HepG2 (cell line): Measurements from ENCODE around the gene TBC1D22A. TPM values are rescaled to one million over a fixed set of nuclear protein-coding genes. Genes with fewer than 3 reads are reported as not detected.

ENCODE experiments used
- ATAC-seq: fragments of 200-7000 bp; cut with Tn5 transposase; 3 replicates; pipeline ENCODE4 v1.9.1; 2020; ENCODE audit warnings: mild to moderate bottlenecking, moderate library complexity
- BruUV-seq: library from RNA; stranded (reverse); fragments of 400-500 nt; replicated peaks from 2 replicates; lab custom pipeline; 2021; lab: Mats Ljungman, UMichigan
- CTCF ChIA-PET: fragments of 300-600 bp; formaldehyde crosslinking; extraction: SDS; loops from one replicate; lab custom pipeline; 2021; ENCODE audit warnings: low total read pairs, inconsistent platforms, low intra/inter-chr PET ratio; lab: Yijun Ruan, JAX
- POLR2A ChIA-PET: fragments of 350-600 bp; sonication (Branson Sonifier 250); formaldehyde crosslinking; loops from one replicate; lab custom pipeline; 2020; ENCODE audit warnings: antibody characterized with exemption, inconsistent platforms; lab: Yijun Ruan, JAX
- DNase-seq: peaks from one replicate; pipeline ENCODE4 v3.0.0-alpha.2; 2015; ENCODE audit warnings: low spot score
- FAIRE-seq: peaks from 3 replicates; lab custom pipeline; 2011; peaks lifted over from hg19 to GRCh38; lab: Jason Lieb, UNC
- H2AFZ ChIP-seq: one replicate; pipeline ENCODE4 v1.6.1; 2011; ENCODE audit warnings: low read length, inconsistent platforms
- H3K27ac ChIP-seq: fragments of 300-600 bp; 3 replicates; pipeline ENCODE4 v1.8.0; 2011; ENCODE audit warnings: mixed run types, mild to moderate bottlenecking, mixed read lengths, low read length, inconsistent platforms; ENCODE audit not compliant: insufficient read depth; ENCODE audit errors: extremely low read length
- H3K27me3 ChIP-seq, 2 experiments: fragments of 200-600 bp in 1 of 2; 2 replicates in 1 of 2; 3 replicates in 1 of 2; pipeline versions ENCODE4 v1.6.0 to v1.8.0; 2011; ENCODE audit warnings: low read length in 2 of 2, mild to moderate bottlenecking in 2 of 2, moderate library complexity in 2 of 2, inconsistent platforms in 1 of 2; ENCODE audit not compliant: insufficient read depth in 2 of 2, control insufficient read depth in 1 of 2
- H3K36me3 ChIP-seq, 2 experiments: fragments of 200-600 bp in 1 of 2; replicated peaks in 1 of 2; 2 replicates in 1 of 2; 3 replicates in 1 of 2; pipeline versions ENCODE4 v1.5.1 to v1.8.0; 2011; ENCODE audit warnings: low read length in 2 of 2, inconsistent platforms in 1 of 2; ENCODE audit not compliant: insufficient read depth in 2 of 2, control insufficient read depth in 1 of 2
- H3K4me1 ChIP-seq: 2 replicates; pipeline ENCODE4 v1.5.1; 2012; ENCODE audit warnings: low read length, inconsistent platforms; ENCODE audit not compliant: insufficient read depth
- H3K4me2 ChIP-seq: 2 replicates; pipeline ENCODE4 v1.6.0; 2011; ENCODE audit warnings: low read depth, low read length, inconsistent platforms
- H3K4me3 ChIP-seq, 3 experiments: fragments of 200-600 bp in 1 of 3; sonication (generic), shearing (Covaris generic) in 1 of 3; replicated peaks in 1 of 3; 2 replicates each; pipeline ENCODE4 v1.5.1; 2011 to 2016; ENCODE audit warnings: low read length in 3 of 3, inconsistent platforms in 2 of 3, low read depth in 2 of 3, mild to moderate bottlenecking in 2 of 3, control low read depth in 1 of 3, mixed read lengths in 1 of 3; ENCODE audit not compliant: insufficient read depth in 1 of 3
- H3K79me2 ChIP-seq: one replicate; pipeline ENCODE4 v1.6.1; 2011; ENCODE audit warnings: low read length, inconsistent platforms; ENCODE audit not compliant: insufficient read depth
- H3K9ac ChIP-seq: 2 replicates; pipeline ENCODE4 v1.6.0; 2011; ENCODE audit warnings: mild to moderate bottlenecking, low read depth, low read length, inconsistent platforms; ENCODE audit not compliant: insufficient read depth
- H3K9me3 ChIP-seq: 2 replicates; pipeline ENCODE4 v1.5.1; 2012; ENCODE audit warnings: mild to moderate bottlenecking, low read length
- H4K20me1 ChIP-seq: 2 replicates; pipeline ENCODE4 v1.6.0; 2011; ENCODE audit warnings: inconsistent platforms, mild to moderate bottlenecking, low read length, moderate library complexity; ENCODE audit not compliant: insufficient read depth
- AKNA ChIP-seq: sonication (generic); formaldehyde crosslinking; IDR thresholded peaks from 2 replicates; pipeline ENCODE4 v1.4.0; 2020; ENCODE audit warnings: missing genetic modification reagents, borderline replicate concordance
- ARNTL ChIP-seq: sonication (generic); formaldehyde crosslinking; IDR thresholded peaks from 2 replicates; pipeline ENCODE4 v1.4.0; 2020; ENCODE audit warnings: mild to moderate bottlenecking, missing genetic modification reagents
- GATAD2A ChIP-seq: IDR thresholded peaks from 2 replicates; pipeline ENCODE4 v1.6.1; 2016
- MEF2D ChIP-seq: sonication (generic); formaldehyde crosslinking; IDR thresholded peaks from 2 replicates; pipeline ENCODE4 v1.5.1; 2020; ENCODE audit warnings: mild to moderate bottlenecking, missing genetic modification reagents
- MXD4 ChIP-seq: IDR thresholded peaks from 2 replicates; pipeline ENCODE4 v1.6.1; 2016; ENCODE audit warnings: mild to moderate bottlenecking, missing biosample characterization, missing genetic modification reagents
- NFE2L1 ChIP-seq: sonication (generic); formaldehyde crosslinking; IDR thresholded peaks from 2 replicates; pipeline ENCODE4 v1.4.0; 2020; ENCODE audit warnings: missing genetic modification reagents, mild to moderate bottlenecking, borderline replicate concordance
- RBFOX2 ChIP-seq: fragments of 200-400 bp; formaldehyde crosslinking; IDR thresholded peaks from 2 replicates; pipeline ENCODE4 v1.6.1; 2017; ENCODE audit warnings: low read depth, mild to moderate bottlenecking, low read length
- RXRA ChIP-seq: sonication (generic); formaldehyde crosslinking; IDR thresholded peaks from 2 replicates; pipeline ENCODE4 v1.5.1; 2020; ENCODE audit warnings: missing genetic modification reagents
- ZNF317 ChIP-seq: sonication (generic); formaldehyde crosslinking; IDR thresholded peaks from 2 replicates; pipeline ENCODE4 v1.5.0; 2020; ENCODE audit warnings: mild to moderate bottlenecking, missing genetic modification reagents
- ZNF337 ChIP-seq: sonication (generic); formaldehyde crosslinking; IDR thresholded peaks from 2 replicates; pipeline ENCODE4 v1.5.1; 2020; ENCODE audit warnings: missing genetic modification reagents, low read depth, mild to moderate bottlenecking, borderline replicate concordance
- ZNF747 ChIP-seq: sonication (generic); formaldehyde crosslinking; IDR thresholded peaks from 2 replicates; pipeline ENCODE4 v1.8.1; 2023; ENCODE audit warnings: missing genetic modification reagents, mild to moderate bottlenecking, borderline replicate concordance
- ZNF776 ChIP-seq: sonication (generic); formaldehyde crosslinking; IDR thresholded peaks from 2 replicates; pipeline ENCODE4 v1.4.0; 2020; ENCODE audit warnings: mild to moderate bottlenecking, missing genetic modification reagents
- ZNF841 ChIP-seq: sonication (generic); formaldehyde crosslinking; IDR thresholded peaks from 2 replicates; pipeline ENCODE4 v1.8.1; 2023; ENCODE audit warnings: missing genetic modification reagents, borderline replicate concordance
- ZNF878 ChIP-seq: sonication (generic); formaldehyde crosslinking; IDR thresholded peaks from 2 replicates; pipeline ENCODE4 v1.8.1; 2023; ENCODE audit warnings: mild to moderate bottlenecking, missing genetic modification reagents, moderate library complexity
- WGBS: methylation state at CpG from one replicate; pipeline ENCODE4 v1.1.6; 2017; ENCODE audit warnings: low lambda C conversion rate; 5-methylcytosine and 5-hydroxymethylcytosine counted together
- in situ Hi-C: cut with HindIII; loops from 2 replicates; pipeline ENCODE4 v1.10.0; 2017; ENCODE audit warnings: low pct_unique_long_range_greater_than_20kb; ENCODE audit not compliant: extremely low pct_ligation_motif_present
- intact Hi-C: fragments of 100-400 bp; cut with micrococcal nuclease; formaldehyde crosslinking; loops from one replicate; pipeline ENCODE4 v1.10.0; 2022; ENCODE audit not compliant: unreplicated experiment
- polyA plus RNA-seq, 8 experiments: library from polyadenylated mRNA; depleted of rRNA in 3 of 8; stranded (reverse) in 7 of 8; unstranded in 1 of 8; fragments of >200 nt; fragmentation: Illumina TruSeq in 4 of 8; extraction: Trizol in 4 of 8; gene quantifications; 2 replicates each; pipeline versions ENCODE4 v1.2.1 to v1.2.3, GENCODE V29; 2011 to 2016; ENCODE audit warnings: low read depth in 4 of 8, missing spikeins in 1 of 8, mixed read lengths in 1 of 8; ENCODE audit not compliant: insufficient read depth in 1 of 8
- total RNA-seq, 5 experiments: library from RNA; depleted of rRNA; stranded (reverse); fragments of >200 nt; fragmentation: Illumina TruSeq; extraction: Trizol; gene quantifications; 2 replicates each; pipeline ENCODE4 v1.2.3, GENCODE V29; 2016; ENCODE audit warnings: low read depth in 1 of 5

Gene TBC1D22A
- total and polyA plus RNA-seq, 2 of the 13 experiments (the other 11 are each of a cell fraction or from before 2014, with no cell fraction given): 17.3 to 18.0 TPM

- Histone ChIP-seq H3K79me2 (no peaks in the 10 kb centered on the region), H3K27ac (no peak overlapping the region), H3K9ac (no peak overlapping the region), H3K4me1 (peaks cover 18% of the 10 kb centered on the region), H4K20me1 (no peaks in the 10 kb centered on the region), H3K4me2 (no peak overlapping the region), H3K36me3 (peaks cover 6 to 9% of the 10 kb centered on the region in 2 experiments; a peak in 3 of 5 replicates), H3K9me3 (no peaks in the 10 kb centered on the region), H3K27me3 (no peaks in the 10 kb centered on the region)
- WGBS: 96% methylated on average over 12 of the region's 12 CpGs
- CTCF ChIA-PET: no interaction called here
- BruUV-seq: no TSS peak
- no peak for TF ChIP-seq RBFOX2
- no peak for TF ChIP-seq ZNF337 (CRISPR knock-in tag)
- TF ChIP-seq RXRA (CRISPR knock-in tag): no peak
- no peak for TF ChIP-seq GATAD2A
- no peak for TF ChIP-seq AKNA (CRISPR knock-in tag)
- TF ChIP-seq ZNF841: no peak
- TF ChIP-seq ZNF317: no peak
- TF ChIP-seq MEF2D: no peak
- TF ChIP-seq ZNF776: no peak
- no peak for TF ChIP-seq ZNF878 (CRISPR knock-in tag)
- TF ChIP-seq ARNTL: no peak
- TF ChIP-seq ZNF747 (CRISPR knock-in tag): no peak
- no peak for TF ChIP-seq NFE2L1 (CRISPR knock-in tag)
- TF ChIP-seq MXD4 (CRISPR knock-in tag): no peak
- TF ChIP-seq, all 625 proteins: peak for 0
- POLR2A ChIA-PET: no interaction called here
- in situ Hi-C loops (no loop called here), intact Hi-C loops (no loop called here)
- Histone ChIP-seq H2AFZ (no peak overlapping the region), H3K4me3 (no peak overlapping the region)
- ATAC-seq: no peak
- no peak for FAIRE-seq
- DNase-seq: no peak
Observed at GRCh38 chr22:47053726-47054141, 291.3 kb downstream of the TBC1D22A start.
